MCF 10A (cell line): ENCODE data around the gene CBLIF. TPM values are rescaled to one million over a fixed set of nuclear protein-coding genes. Genes with fewer than 3 reads are reported as not detected.
"Not testable (repeated sequence)": the region's sequence is repeated elsewhere in the genome, so short reads cannot be mapped to it uniquely, and the experiment has no call there.

Source experiments
- BruUV-seq: library from RNA; stranded (reverse); fragments of 400-500 nt; replicated peaks from 2 replicates; lab custom pipeline; 2021; lab: Mats Ljungman, UMichigan
- CTCF ChIA-PET: fragments of 300-600 bp; sonication (Branson Sonifier 250); formaldehyde crosslinking; extraction: SDS; loops from one replicate; lab custom pipeline; 2021; ENCODE audit warnings: antibody characterized with exemption, inconsistent platforms; lab: Yijun Ruan, JAX
- POLR2A ChIA-PET: fragments of 300-600, 350-650 bp; sonication (Branson Sonifier 250); formaldehyde crosslinking; extraction: SDS; loops from one replicate; lab custom pipeline; 2020; ENCODE audit warnings: antibody characterized with exemption, inconsistent platforms; lab: Yijun Ruan, JAX
- DNase-seq: peaks from one replicate; pipeline ENCODE4 v3.0.0-alpha.2; 2018; ENCODE audit not compliant: unreplicated experiment
- H3K27ac Mint-ChIP-seq: one replicate; pipeline ENCODE4 v1.8.0; 2022; ENCODE audit warnings: mild to moderate bottlenecking, low read depth, mixed read lengths; ENCODE audit not compliant: unreplicated experiment
- H3K27me3 Mint-ChIP-seq: one replicate; pipeline ENCODE4 v1.8.0; 2022; ENCODE audit warnings: mixed read lengths; ENCODE audit not compliant: insufficient read depth, unreplicated experiment
- H3K36me3 Mint-ChIP-seq: one replicate; pipeline ENCODE4 v1.8.0; 2022; ENCODE audit warnings: mild to moderate bottlenecking, moderate library complexity, mixed read lengths; ENCODE audit not compliant: insufficient read depth, unreplicated experiment
- H3K4me1 Mint-ChIP-seq: one replicate; pipeline ENCODE4 v1.8.0; 2022; ENCODE audit warnings: mixed read lengths; ENCODE audit not compliant: insufficient read depth, unreplicated experiment
- H3K4me3 Mint-ChIP-seq: one replicate; pipeline ENCODE4 v1.8.0; 2022; ENCODE audit warnings: mild to moderate bottlenecking, moderate library complexity, mixed read lengths; ENCODE audit not compliant: unreplicated experiment
- H3K9me3 Mint-ChIP-seq: one replicate; pipeline ENCODE4 v1.8.0; 2022; ENCODE audit warnings: mixed read lengths; ENCODE audit not compliant: unreplicated experiment
- intact Hi-C: fragments of 100-400 bp; cut with micrococcal nuclease; formaldehyde crosslinking; loops from 2 replicates; pipeline ENCODE4 v1.14.1; 2022
- total RNA-seq: library from RNA; stranded (reverse); gene quantifications from 2 replicates; pipeline ENCODE4 v1.2.3, GENCODE V29; 2022
- TF ChIP-seq, protein P1 (sequence below): fragments of 200-600 bp; IDR thresholded peaks from one replicate; pipeline ENCODE4 v1.8.0; 2022; ENCODE audit warnings: antibody characterized with exemption, mild to moderate bottlenecking; ENCODE audit not compliant: unreplicated experiment

CBLIF gene
- total RNA-seq, 1 experiment from 2014 or later, result not detected

DNA sequence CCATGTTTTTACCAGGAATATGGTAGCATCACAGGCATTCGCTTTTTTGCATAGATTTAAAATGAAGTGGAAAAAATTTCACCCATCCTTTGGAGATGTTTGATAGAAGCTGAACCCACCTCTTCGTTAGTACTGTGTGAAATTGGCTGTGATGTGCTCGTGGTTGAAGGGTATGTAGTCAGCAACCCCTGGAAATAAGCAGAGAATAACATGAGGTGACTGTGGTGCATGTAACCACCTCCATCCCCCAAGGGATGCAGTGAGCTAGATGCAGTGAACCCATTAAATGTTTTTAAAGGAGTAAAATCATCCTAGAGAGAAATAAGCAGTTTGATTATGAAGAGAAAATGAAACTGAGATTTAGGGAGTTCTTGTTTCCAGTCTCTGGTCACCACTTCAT is 15.9 kb downstream of the CBLIF start:
- POLR2A ChIA-PET, result no interaction called here
- CTCF ChIA-PET, result interaction anchor here (0.6 to 2.4 kb wide), 6 partner anchors 29 to 421 kb away, joined by 3 to 8 read pairs (median 3); no protein-coding TSS in a partner anchor
- H3K36me3 Mint-ChIP-seq, result no peaks in the 10 kb centered on the region
- BruUV-seq, result no TSS peak
- no peak overlapping the region for H3K4me3 Mint-ChIP-seq
- H3K27me3 Mint-ChIP-seq, result no peaks in the 10 kb centered on the region
- DNase-seq, result no peak
- no peak overlapping the region for H3K27ac Mint-ChIP-seq
- H3K4me1 Mint-ChIP-seq, result no peaks in the 10 kb centered on the region
- H3K9me3 Mint-ChIP-seq, result no peaks in the 10 kb centered on the region
- intact Hi-C loops, result no loop called here
- TF ChIP-seq, protein P1, sequence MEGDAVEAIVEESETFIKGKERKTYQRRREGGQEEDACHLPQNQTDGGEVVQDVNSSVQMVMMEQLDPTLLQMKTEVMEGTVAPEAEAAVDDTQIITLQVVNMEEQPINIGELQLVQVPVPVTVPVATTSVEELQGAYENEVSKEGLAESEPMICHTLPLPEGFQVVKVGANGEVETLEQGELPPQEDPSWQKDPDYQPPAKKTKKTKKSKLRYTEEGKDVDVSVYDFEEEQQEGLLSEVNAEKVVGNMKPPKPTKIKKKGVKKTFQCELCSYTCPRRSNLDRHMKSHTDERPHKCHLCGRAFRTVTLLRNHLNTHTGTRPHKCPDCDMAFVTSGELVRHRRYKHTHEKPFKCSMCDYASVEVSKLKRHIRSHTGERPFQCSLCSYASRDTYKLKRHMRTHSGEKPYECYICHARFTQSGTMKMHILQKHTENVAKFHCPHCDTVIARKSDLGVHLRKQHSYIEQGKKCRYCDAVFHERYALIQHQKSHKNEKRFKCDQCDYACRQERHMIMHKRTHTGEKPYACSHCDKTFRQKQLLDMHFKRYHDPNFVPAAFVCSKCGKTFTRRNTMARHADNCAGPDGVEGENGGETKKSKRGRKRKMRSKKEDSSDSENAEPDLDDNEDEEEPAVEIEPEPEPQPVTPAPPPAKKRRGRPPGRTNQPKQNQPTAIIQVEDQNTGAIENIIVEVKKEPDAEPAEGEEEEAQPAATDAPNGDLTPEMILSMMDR, result no peak

DNA sequence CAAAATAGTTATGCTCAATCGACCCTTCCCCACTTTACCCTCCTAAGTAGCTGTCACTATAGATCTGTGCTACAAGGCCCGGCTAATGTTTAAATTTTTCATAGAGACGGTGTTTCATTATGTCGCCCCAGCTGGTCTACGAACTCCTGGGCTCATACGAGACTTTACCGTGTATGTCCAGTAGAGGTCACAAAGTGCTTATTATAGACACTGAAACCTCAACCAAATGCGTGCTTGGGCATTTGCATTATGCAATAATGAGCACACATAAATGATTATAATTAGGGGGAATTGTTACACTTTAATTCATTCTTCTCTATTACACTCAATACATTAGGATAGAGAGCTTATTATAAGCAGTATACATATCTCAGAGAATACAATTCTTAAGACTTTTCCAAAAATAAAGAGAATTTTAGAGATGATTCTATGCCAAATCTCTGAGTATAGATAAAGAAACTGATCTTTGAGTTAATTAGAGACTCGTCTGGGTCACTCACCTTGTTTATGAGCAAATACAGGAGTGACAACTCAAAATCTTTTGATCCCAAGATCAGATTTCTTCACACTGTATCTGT is 22.2 kb downstream of the CBLIF start:
- H3K27me3 Mint-ChIP-seq, result no peaks in the 10 kb centered on the region
- intact Hi-C loops, result loop anchor here (1.0 to 2.0 kb wide), 5 partner anchors 96 to 434 kb away; no protein-coding TSS in a partner anchor
- no peaks in the 10 kb centered on the region for H3K9me3 Mint-ChIP-seq
- POLR2A ChIA-PET, result interaction anchor here (2.4 kb wide), 1 partner anchor 96 kb away, joined by 12 read pairs; no protein-coding TSS in a partner anchor
- peak; percentile 72 for DNase-seq
- no TSS peak for BruUV-seq
- CTCF ChIA-PET, result interaction anchor here (0.6 to 4.2 kb wide), 27 partner anchors 10 to 547 kb away, joined by 3 to 48 read pairs (median 3); no protein-coding TSS in a partner anchor
- H3K4me3 Mint-ChIP-seq, result no peak overlapping the region
- no peak overlapping the region for H3K27ac Mint-ChIP-seq
- TF ChIP-seq, protein P1, result peak; percentile 70
- H3K4me1 Mint-ChIP-seq, result peaks cover 5% of the 10 kb centered on the region
- no peaks in the 10 kb centered on the region for H3K36me3 Mint-ChIP-seq

DNA sequence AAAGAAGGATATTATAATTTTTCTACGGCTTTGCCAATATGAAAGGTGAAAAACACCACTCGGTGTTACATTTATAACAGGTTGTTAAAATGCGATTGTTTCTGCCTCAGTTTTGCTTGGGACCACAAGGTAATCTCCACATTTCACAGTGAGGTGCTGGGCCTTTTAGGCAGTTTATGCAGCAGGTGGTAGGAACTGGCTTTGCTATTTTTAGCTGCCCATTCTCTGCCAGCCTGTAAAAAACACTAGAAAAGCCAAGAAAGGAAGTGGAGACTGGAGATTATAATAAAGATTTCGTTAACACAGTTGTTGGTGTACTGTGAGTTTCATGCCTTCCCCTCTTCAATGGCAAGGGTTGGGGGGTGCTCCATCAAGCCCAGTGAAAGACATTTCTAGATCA is 26.7 kb downstream of the CBLIF start:
- Mint-ChIP-seq H3K36me3 (no peaks in the 10 kb centered on the region), H3K9me3 (no peaks in the 10 kb centered on the region), H3K4me3 (no peak overlapping the region), H3K27ac (no peak overlapping the region), H3K27me3 (no peaks in the 10 kb centered on the region), H3K4me1 (peaks cover 5% of the 10 kb centered on the region)
- intact Hi-C loops, result no loop called here
- POLR2A ChIA-PET, result no interaction called here
- no TSS peak for BruUV-seq
- TF ChIP-seq, protein P1, result no peak
- CTCF ChIA-PET, result interaction anchor here (1.2 kb wide), 1 partner anchor 17 kb away, joined by 3 read pairs; no protein-coding TSS in a partner anchor
- DNase-seq, result no peak

DNA sequence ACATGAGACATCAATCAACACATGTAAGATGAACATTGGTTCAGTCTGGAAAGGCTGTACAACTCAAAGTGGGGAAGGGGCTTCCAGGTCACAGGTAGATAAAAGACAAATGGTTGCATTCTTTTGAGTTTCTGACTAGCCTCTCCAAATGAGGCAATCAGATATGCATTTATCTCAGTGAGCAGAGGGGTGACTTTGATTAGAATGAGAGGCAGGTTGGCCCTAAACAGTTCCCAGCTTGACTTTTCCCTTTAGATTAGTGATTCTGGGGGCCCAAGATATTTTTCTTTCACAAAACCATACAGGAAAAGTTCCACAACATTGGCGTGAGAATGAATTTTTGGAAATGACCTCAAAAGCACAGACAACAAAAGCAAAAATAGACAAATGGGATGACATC is 28.9 kb downstream of the CBLIF start:
- H3K27ac Mint-ChIP-seq, DNase-seq, H3K4me3 Mint-ChIP-seq, H3K27me3 Mint-ChIP-seq, H3K36me3 Mint-ChIP-seq, intact Hi-C loops, H3K9me3 Mint-ChIP-seq, H3K4me1 Mint-ChIP-seq, BruUV-seq: not testable (repeated sequence)
- ChIA-PET POLR2A (interaction anchor here (0.7 kb wide), 1 partner anchor 328 kb away, joined by 3 read pairs; no protein-coding TSS in a partner anchor), CTCF (interaction anchor here (4.4 kb wide), 1 partner anchor 103 kb away, joined by 30 read pairs; no protein-coding TSS in a partner anchor)
